Activated CD4-positive, alpha-beta T cell treated with anti-CD3 and anti-CD28 coated beads for 48 hours (primary cell): ENCODE data around the gene ZNF655.
"Not testable (repeated sequence)": the region's sequence is repeated elsewhere in the genome, so short reads cannot be mapped to it uniquely, and the experiment has no call there.

Experiments
- DNase-seq: peaks from one replicate; pipeline ENCODE4 v3.0.0-alpha.2; 2020

Gene ZNF655, protein sequence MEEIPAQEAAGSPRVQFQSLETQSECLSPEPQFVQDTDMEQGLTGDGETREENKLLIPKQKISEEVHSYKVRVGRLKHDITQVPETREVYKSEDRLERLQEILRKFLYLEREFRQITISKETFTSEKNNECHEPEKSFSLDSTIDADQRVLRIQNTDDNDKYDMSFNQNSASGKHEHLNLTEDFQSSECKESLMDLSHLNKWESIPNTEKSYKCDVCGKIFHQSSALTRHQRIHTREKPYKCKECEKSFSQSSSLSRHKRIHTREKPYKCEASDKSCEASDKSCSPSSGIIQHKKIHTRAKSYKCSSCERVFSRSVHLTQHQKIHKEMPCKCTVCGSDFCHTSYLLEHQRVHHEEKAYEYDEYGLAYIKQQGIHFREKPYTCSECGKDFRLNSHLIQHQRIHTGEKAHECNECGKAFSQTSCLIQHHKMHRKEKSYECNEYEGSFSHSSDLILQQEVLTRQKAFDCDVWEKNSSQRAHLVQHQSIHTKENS

DNA sequence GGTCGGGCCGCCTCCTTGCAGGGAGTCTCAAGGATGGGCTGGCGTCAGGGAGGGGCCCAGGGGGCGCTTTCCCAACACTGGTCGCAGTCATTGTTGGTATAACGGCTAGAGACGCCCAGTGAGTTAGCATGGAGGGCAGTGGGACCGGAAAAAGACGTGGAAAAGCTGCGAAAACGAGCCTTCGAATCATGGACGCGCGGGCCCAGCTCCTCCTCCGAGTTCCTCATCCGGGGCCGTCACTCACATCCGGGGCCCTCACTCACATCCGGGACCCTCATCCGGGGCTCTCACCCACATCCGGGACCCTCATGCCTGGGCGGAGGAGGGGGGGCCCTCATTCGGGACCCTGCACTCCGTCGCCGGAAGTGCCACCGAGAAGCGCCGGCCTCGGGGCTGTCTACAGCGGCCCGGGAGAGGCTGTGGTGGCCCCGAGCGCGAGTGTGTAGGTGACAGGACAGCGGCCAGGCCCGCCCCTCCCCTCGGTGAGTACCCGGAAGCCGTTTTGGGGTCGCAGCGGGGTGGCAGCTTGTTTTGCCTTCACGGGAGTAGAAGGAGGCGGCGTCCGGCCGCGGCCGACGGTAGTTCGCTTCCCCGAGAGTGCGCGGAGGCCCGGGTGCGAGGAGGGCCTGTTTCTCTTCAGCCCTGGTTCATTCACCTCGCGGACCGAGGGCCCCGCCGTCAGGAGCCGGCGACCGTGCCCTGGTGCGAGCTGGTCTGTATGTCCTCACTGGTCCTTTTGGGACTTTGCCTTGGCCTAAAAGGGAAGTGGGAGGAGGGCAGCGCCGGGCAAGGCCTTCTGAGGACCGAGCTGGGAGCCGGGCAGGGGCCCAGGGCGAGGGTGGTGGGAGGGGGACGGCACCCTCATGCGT lies at the start of gene ZNF655:
TSS of gene ZNF655 (plus strand) at position 337 of the 869 bp plus-strand sequence. CDS start 1,918 bp downstream, outside the sequence.
- peak; percentile 89 for DNase-seq

DNA sequence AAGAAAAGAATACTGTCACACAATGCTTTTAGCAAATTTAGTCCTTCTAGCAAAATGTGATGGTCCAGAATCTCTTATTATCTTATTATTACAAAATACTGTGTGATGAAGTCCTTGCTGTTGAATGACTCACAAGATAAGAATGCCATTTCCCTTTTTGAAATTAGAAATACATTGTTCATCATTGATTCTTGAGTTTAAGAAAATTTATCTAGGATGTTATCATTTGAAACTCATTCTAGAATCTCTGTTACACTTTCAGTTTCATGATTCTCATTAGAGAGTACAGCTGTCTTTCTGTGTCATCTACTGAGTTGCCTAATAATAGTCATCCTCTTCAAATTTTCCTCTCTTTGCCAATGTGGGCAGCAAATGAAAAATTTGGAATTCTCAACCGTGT lies 44.4 kb upstream of the ZNF655 start:
- no peak for DNase-seq

DNA sequence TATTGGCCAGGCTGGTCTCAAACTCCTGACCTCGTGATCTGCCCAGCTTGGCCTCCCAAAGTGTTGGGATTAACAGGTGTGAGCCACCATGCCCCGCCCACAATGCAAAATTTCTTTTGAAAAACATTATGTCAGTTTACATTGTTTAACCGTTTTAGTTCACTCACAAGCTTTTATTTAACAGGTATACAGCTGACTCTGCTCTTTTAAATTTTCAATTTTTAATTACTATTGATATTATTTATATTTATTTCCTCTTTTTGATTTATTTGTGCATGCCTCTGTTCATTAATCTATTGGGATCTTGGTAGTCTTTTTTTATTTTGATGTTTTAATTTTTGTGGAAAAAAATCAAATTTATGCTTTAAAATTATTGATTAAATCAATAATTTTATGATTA lies 37.0 kb upstream of the ZNF655 start:
- DNase-seq, result no peak

DNA sequence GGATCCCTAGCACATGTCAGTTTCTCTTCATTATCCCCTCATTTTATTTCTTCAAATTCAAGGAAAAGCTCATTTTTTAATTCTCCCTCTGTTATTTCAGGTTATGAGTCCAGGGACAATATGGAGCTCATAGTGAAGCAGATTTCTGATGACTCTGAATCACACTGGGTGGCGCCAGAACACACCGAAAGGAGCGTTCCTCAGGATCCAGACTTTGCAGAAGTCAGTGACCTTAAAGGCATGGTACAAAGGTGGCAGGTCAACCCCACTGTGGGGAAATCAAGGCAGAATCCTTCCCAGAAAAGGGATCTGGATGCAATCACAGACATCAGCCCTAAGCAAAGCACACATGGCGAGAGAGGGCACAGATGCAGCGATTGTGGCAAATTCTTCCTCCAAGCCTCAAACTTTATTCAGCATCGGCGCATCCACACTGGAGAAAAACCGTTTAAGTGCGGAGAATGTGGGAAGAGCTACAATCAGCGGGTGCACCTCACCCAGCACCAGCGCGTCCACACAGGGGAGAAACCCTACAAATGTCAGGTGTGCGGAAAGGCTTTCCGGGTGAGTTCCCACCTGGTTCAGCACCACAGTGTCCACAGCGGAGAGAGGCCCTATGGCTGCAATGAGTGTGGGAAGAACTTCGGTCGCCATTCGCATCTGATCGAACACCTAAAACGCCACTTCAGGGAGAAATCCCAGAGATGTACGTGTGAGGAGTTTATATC lies 32.6 kb upstream of the ZNF655 start:
- peak; percentile 24 for DNase-seq

DNA sequence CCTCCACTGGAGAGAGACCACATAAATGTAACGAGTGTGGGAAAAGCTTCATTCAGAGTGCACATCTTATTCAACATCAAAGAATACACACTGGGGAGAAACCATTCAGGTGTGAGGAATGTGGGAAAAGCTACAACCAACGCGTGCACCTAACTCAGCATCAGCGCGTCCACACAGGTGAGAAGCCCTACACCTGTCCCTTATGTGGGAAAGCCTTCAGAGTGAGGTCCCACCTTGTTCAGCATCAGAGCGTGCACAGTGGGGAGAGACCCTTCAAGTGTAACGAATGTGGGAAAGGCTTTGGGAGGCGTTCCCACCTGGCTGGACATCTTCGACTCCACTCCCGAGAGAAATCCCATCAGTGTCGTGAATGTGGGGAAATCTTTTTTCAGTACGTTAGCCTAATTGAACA lies 27.1 kb upstream of the ZNF655 start:
- no peak for DNase-seq

DNA sequence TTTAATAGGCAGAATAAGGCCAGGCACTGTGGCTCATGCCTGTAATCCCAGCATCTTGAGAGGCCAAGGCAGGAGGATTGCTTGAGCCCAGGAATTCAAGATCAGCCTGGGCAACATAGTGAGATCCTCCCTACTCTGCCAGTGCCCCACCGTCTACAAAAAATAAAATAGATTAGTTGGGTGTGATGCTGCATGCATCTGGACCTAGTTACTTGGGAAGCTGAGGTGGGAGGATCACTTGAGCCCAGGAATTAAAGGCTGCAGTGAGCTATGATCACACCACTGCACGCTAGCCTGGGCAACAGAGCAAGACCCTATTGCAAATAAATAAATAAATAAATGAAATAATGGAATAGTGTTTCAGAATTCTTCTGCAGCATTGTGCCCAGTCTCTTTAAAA lies 22.8 kb upstream of the ZNF655 start:
- DNase-seq, result no peak

DNA sequence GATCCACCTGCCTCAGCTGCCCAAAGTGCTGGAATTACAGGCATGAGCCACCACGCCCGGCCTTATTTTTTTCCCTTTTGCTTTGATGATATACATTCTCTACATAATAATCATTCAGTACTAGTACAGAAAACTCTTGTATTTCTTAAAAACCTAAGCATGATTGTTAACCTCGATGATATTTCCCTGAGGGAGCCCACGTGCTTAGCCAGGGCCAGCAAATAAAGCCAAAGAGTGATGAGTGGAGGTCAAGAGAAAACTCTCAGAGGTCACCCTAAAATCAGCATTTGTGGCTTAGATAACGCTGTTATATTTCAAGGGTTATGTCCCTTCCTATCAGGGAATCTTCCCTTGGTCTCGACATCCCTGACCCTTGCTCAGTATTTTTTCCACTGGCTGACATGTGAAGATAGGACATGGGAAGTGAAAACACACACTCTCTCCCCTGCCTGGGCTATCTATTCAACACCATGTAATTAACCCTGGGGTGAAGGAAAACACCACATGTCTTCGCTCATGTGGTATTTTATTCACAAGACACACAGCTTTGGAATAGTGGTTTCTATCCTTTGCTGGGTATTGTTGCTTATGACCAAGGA lies 19.1 kb upstream of the ZNF655 start:
- DNase-seq, result no peak

DNA sequence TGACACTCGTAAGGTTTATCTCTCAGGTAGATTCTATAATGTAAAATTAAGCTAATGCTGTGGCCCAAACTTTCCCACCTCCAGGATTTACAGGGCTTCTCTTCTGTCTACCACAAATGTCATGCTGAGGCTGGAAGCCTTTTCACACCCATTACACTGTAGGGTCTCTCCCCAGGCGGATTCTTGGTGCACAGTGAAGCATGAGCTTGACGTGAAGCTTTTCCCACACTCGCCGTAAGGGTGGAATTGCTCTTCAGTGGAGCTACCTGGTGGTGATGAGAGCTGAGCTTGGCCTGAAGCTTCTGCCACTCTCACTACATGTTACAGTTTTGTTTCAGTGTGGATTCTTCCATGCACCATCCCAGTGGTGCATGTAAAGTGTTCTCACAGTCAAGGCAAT lies 17.9 kb upstream of the ZNF655 start:
- DNase-seq, result no peak

DNA sequence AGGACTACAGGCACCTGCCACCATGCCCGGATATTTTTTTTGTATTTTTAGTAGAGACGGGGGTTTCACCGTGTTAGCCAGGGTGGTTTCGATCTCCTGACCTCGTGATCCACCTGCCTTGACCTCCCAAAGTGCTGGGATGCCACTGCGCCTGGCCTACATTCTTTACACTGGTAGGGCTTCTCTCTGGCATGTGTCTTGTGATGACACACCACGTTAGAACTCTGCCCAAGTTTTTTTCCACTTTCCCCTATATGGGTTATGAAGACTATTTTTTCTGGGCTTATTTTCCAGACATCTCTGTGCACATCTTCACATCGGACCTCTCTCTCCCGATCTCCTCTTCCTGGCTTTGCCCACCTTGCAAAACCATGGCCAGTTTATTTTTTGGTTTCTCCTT lies 17.2 kb upstream of the ZNF655 start:
- no peak for DNase-seq

DNA sequence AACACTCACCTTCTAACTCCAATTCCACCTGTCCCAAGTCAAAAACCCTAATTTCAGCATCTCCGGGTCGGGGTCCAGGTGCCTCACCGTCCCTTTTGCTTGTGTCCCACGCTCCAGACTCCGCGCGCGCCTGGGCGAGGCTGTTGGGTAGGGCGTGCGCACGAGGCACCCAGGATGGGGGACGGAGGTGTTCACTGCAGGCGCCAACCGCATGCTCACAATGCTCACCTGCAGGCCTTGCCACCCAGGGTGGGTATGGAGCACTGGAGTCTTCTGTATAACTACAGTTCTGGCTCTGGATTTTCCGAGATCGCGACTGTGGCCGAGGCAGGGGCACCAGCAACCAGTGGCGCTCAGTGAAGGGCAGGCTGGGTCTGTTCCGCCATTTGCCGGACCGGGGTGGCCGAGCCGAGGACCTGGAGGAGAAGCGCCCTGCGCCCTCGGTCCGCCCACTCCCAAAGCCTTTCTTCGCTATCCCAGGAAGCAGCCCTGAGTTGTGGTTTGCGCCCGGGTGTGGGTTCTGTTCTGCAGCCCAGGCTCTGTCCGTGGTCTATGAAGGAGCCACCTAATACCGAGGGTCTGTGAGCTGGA lies 15.3 kb upstream of the ZNF655 start:
- DNase-seq, result no peak

DNA sequence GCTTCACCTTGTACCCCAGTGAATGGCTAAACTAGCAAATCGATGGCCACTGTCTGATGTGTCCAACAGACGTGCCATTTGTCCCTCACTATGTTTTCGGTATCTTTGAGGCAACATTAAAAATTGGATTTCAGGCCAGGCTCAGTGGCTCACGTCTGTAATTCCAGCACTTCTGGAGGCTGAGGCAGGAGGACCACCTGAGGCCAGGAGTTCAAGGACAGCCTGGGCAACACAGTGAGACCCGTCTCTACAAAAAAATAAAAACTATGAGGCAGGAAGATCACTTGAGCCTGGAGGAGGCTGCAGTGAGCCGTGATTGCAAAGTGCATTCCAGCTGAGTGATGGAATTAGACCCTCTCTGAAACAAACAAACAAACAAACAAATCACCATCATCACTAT lies 14.5 kb upstream of the ZNF655 start:
- DNase-seq, result no peak

DNA sequence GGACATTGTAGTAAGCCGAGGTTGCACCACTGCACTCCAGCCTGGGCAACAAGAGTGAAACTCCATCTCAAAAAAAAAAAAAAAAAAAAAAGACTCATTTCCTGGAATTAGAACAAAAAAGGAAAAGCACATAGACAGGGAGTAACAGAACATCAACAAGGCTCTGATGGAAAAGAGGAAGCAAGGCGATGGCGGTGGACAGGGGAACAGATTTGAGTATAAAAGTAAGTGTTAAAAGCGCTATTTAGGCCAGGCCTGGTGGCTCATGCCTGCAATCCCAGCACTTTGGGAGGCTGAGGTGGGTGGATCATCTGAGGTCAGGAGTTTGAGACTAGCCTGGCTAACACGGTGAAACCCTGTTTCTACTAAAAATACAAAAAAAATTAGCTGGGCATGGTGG lies 13.1 kb upstream of the ZNF655 start:
- DNase-seq, result not testable (repeated sequence)

DNA sequence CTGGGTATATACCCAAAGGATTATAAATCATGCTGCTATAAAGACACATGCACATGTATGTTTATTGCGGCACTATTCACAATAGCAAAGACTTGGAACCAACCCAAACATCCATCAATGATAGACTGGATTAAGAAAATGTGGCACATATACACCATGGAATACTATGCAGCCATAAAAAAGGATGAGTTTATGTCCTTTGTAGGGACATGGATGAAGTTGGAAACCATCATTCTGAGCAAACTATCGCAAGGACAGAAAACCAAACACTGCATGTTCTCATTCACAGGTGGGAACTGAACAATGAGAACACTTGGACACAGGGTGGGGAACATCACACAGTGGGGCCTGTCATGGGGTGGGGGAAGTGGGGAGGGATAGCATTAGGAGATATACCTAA lies 8.9 kb upstream of the ZNF655 start:
- not testable (repeated sequence) for DNase-seq

DNA sequence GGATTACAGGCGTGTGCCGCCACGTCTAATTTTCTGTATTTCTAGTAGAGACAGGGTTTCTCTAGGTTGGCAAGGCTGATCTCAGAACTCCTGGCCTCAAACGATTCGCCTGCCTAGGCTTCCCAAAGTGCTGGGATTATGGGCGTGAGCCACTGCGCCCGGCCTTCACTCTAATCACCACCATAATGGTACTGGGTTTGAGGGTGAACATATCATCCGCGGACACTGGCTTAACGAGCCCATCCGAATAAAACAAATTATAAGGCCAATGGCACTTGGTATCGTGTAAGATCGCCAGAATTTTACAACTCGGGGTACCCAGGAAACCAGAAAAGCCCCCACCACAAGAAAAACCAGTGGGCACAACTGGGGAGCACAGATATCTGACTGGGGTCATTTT lies 7.1 kb upstream of the ZNF655 start:
- DNase-seq, result no peak

DNA sequence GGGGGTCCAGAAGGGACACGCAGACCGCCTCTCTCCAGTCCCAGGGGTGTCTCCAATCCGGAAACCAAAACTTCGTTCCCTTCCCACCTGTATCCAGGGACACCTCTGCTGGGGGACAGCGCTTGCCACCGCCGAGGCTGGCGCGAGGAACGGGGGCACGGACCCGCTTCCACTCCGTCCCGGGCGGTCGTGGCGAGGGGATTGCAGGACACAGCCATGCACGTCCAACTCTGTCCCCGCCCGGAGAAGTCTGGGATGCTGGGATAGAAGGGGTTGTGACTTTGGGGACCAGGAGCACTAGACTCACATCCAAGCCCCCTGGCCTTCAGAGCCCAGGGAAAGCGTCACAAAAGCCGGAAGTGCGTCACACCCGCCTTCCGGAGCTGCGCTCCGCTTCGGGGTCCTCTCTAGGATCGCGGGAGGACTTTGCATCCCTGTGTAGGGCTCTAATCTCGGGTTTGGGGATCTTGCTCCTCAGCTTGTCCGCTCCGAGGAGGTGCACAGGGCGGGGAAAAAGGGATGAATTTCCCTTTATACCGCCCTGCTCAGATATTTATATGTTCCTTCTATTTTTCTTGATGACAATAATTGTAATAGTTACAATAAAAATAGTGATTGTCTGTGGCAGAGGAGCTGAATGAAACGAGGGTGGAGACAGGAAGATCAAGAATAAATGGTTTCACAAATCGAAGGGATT lies 6.5 kb upstream of the ZNF655 start, which contains the start of gene FAM200A:
TSS of gene FAM200A (minus strand) at position 348 of the 697 bp plus-strand sequence. CDS start 3,707 bp downstream, outside the sequence.
- peak; percentile 89 for DNase-seq

DNA sequence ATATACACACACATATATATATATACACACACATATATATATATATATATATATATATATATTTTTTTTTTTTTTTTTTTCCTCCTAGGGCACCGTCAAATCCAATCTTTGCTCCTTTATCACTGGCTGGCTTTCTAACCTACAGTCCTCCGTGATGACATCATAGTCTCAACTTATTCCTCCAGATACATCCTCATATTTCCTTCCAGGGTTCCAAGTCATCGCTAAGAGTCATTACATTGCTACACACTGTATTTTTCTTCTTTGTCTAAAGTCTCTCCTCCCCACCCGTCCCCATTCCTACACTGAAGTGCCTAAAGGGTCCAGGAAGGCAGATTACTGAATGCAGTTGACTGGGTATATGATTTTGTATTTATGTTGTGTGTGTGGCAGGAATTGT lies 5.4 kb upstream of the ZNF655 start:
- DNase-seq, result no peak

DNA sequence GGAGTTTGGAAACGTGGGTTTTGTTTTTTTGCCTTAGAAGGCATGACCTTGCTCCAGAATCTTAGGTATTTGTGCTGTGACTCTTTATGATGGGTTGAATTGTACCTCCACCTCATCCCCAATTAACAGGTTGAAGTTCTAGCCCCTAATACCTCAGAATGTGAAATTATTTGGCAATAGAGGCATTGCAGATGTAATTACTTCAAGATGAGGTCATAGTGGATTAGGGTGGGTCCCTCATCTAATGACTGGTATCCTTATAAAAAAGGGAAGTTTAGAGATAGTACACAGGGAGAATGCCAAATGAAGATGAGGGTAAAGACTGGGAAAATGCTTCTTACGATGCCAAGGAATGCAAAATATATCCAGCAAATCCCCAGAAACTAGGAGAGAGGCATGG lies 3.5 kb upstream of the ZNF655 start:
- DNase-seq, result no peak

DNA sequence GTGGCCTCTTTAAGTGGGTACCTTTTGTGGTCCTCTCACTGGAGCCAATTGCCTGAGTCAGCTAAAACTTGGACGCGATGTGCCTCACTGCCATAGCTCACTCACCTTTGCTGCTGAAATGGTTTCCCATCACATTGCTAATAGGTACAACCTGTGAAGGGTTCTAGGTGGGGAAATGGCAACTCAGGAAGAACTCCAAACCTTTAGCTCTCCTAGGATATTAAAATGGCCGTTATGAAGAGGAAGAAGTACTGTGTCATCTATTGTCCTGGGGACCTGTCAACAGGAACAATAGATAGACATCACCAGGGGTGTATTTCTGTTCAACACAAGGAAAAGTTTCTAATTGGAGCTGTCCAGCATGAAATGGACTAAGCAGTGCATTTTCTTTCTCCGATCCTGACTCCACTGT lies 1.2 kb upstream of the ZNF655 start:
- no peak for DNase-seq

DNA sequence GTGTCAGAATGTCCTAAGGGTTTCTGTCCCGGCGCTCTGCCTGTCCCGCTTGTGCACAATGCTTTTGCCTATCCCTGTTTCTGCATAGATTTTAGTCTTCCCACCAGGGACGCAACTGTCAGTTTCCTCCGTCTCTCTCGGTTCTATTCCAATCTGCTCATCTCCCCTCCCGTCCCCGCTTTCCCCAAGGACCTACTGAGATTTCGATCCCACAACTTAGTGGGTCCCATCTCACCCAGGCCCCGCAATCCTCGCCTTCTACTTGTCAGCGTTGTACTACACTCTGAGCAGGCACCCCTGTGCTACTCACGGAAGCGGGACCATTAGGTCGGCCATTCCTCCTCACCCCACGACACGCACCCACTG lies 519 bp upstream of the ZNF655 start:
- no peak for DNase-seq

DNA sequence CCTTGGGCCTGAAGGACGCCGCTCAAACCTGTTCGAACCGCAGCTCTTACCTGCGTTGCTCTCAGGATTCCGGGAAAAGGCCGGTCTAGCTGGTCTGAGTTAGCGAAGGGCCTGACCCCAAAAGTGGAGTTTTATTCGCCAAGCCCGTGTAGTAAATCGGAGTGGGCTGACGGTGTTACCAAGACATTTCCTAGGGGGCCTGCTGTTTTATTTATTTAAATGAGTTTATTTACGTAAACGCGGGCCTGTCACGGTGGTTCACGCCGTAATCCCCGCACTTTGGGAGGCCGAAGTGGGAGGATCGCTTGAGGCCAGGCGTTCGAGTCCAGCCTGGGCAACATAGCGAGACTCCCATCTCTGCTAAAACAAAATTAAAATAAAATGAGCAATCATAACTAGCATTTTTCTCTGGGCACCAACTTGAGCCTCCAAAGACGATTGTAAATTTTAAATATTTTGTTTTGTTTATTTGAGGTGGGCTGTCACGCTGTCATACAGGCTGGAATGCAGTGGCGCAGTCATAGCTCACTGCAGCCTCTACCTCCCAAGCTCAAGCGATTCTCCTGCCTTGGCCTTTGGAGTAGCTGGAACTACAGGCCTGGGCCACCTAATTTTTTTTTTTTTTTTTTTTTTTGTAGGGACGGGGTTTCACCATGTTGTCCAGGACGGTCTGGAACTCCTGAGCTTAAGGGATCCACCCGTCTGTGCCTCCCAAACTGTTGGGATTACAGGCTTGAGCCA lies 903 bp downstream of the ZNF655 start:
- DNase-seq, result peak; percentile 19
